Subcutaneous abdominal adipose tissue (tissue), 5 donors: Measurements from ENCODE around the gene CCN6.
A peak's percentile ranks its signal among the peaks of the same experiment; 100 is the strongest.

ENCODE experiments used
- H3K27ac ChIP-seq: one replicate; pipeline ENCODE4 v1.7.0; 2013; ENCODE audit warnings: low read depth, mild to moderate bottlenecking, inconsistent platforms, low read length, moderate library complexity
- H3K27me3 ChIP-seq, 5 donors: one replicate each; pipeline ENCODE4 v1.7.0; 2013; ENCODE audit warnings: low read length in 5 of 5, inconsistent platforms in 1 of 5; ENCODE audit not compliant: control insufficient read depth in 5 of 5, insufficient read depth in 4 of 5
- H3K36me3 ChIP-seq, 5 donors: one replicate each; pipeline ENCODE4 v1.7.0; 2013; ENCODE audit warnings: low read length in 5 of 5; ENCODE audit not compliant: control insufficient read depth in 5 of 5, insufficient read depth in 5 of 5
- H3K4me1 ChIP-seq, 5 donors: one replicate each; pipeline ENCODE4 v1.7.0; 2013; ENCODE audit warnings: low read length in 5 of 5, mild to moderate bottlenecking in 3 of 5, moderate library complexity in 1 of 5; ENCODE audit not compliant: control insufficient read depth in 5 of 5, insufficient read depth in 5 of 5
- H3K4me3 ChIP-seq, 5 donors: one replicate each; pipeline ENCODE4 v1.7.0; 2013; ENCODE audit warnings: low read length in 5 of 5, low read depth in 1 of 5
- H3K9ac ChIP-seq, 5 donors: one replicate each; pipeline ENCODE4 v1.7.0; 2013; ENCODE audit warnings: low read length in 5 of 5, mild to moderate bottlenecking in 4 of 5, moderate library complexity in 3 of 5
- H3K9me3 ChIP-seq, 5 donors: one replicate each; pipeline ENCODE4 v1.7.0; 2013; ENCODE audit warnings: low read length in 5 of 5; ENCODE audit not compliant: control insufficient read depth in 5 of 5
- donor health status: healthy.
- donor health status: healthy.
- donor health status: healthy.
- donor health status: healthy.
- donor health status: healthy.

CCN6 gene

DNA sequence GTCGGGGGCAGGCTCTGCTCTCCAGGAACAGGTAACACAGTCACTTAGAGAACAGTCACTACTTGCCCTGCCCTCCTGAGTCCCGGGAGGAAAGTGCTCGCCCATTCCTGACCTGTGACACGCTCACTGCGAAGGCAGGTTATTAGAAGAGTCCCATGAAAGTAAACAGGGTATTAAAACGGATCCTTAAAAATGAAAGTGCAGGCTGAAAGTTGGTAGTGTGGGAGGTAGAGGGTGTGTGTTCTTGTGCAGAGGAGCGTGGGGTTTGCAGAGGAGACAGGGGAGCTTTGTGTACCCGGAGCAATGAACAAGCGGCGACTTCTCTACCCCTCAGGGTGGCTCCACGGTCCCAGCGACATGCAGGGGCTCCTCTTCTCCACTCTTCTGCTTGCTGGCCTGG is at the start of gene CCN6:
Gene CCN6 (plus strand): TSS at position 104 of the 400 bp plus-strand sequence. CDS start 254 bp downstream, at position 358.
- H3K9ac ChIP-seq, result no peak within 1 kb of the TSS
- no peak within 1 kb of the TSS for H3K4me3 ChIP-seq
- peaks cover 0 to 4% (median 3%) of the 10 kb centered on the region in 5 donors for H3K9me3 ChIP-seq
- H3K36me3 ChIP-seq, result no peaks in the 10 kb centered on the region
- no peaks in the 10 kb centered on the region for H3K27me3 ChIP-seq
- H3K4me1 ChIP-seq, result peaks cover 0 to 6% (median 0%) of the 10 kb centered on the region in 5 donors
- no peak within 1 kb of the TSS for H3K27ac ChIP-seq

DNA sequence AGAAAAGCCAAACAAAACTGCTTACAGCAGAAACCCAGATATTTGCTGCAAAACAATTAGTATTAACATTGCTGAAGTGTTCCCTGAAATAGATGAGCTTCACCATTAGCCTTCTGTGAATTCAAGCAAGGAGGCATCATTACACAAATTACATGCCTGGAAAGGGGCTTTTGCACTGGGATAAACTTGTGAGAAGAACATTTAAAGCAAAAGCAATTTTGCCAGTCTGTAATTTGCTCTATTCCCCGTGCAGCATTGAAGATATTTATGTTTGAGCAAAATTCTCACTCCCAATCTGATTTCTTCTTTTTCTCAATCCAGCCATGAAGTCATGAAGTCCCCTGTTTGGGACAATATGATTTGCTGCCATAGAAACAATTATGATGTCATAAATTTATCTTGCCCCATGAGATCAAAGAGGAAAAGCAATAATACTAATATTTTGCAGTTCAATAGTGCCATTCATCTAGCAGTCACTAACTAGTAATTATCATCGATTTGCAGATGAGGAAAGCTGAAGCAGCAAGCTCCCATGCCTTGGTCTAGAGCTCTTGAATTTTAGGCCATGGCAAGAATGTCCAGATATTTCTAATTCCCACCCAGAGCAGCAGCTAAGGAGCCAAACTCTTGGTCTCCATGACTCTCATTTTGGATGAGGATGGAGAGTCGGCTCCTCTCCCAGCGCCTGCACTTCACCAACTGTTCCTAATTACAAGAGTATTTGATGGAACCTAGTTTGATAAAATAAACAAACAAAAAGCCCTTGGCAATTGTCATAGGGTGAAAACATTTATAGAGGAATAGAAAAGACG is 49.5 kb upstream of the CCN6 start:
- Histone ChIP-seq H3K9ac (no peak overlapping the region), H3K27ac (peak overlapping the region; percentile 31), H3K4me1 (peaks cover 0 to 28% (median 13%) of the 10 kb centered on the region in 5 donors), H3K4me3 (no peak overlapping the region), H3K36me3 (no peaks in the 10 kb centered on the region), H3K9me3 (no peaks in the 10 kb centered on the region), H3K27me3 (no peaks in the 10 kb centered on the region)

DNA sequence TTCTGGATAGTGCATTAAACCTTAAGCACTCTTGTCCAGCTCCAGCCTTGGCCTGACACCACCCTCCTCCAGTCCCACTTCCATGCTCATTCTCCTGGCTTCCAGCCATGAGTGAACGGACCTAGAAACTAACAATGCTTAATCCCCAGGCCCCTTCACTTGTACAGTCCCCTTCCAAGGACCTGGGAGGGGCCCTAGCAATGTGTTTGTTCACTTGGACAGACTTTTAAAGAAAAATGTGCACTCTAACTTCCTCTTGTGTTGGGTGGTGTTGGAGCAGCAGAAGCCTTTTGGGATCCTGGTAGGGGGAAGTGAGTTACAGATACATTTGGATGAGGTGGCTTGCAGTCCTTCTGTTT is 48.9 kb upstream of the CCN6 start:
- H3K27ac ChIP-seq, result peak overlapping the region; percentile 4
- no peaks in the 10 kb centered on the region for H3K9me3 ChIP-seq
- H3K4me3 ChIP-seq, result no peak overlapping the region
- H3K9ac ChIP-seq, result no peak overlapping the region
- H3K4me1 ChIP-seq, result peaks cover 0 to 28% (median 13%) of the 10 kb centered on the region in 5 donors
- no peaks in the 10 kb centered on the region for H3K36me3 ChIP-seq
- no peaks in the 10 kb centered on the region for H3K27me3 ChIP-seq

DNA sequence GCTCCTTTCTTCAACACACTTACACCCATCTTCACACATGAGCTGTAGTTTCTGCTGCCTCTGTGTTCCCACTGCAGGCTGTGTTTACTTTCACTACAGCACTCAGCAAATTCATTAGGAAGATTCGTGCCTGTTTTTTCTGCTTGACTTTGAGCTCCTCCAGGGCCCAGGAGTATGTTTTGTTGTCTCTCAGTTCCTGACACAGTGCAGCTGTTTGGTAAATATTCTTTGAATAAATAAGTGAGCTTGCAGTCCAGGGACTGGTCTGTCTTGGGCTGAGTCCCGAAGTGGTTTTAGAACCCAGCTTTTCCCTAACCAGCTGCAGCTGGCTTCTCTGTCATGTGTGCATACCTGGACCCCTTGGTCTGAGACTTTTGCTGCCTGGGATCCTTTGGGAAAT is 46.6 kb upstream of the CCN6 start:
- Histone ChIP-seq H3K27ac (no peak overlapping the region), H3K9me3 (no peaks in the 10 kb centered on the region), H3K27me3 (no peaks in the 10 kb centered on the region), H3K36me3 (no peaks in the 10 kb centered on the region), H3K9ac (no peak overlapping the region), H3K4me3 (no peak overlapping the region), H3K4me1 (peaks cover 0 to 28% (median 13%) of the 10 kb centered on the region in 5 donors)

DNA sequence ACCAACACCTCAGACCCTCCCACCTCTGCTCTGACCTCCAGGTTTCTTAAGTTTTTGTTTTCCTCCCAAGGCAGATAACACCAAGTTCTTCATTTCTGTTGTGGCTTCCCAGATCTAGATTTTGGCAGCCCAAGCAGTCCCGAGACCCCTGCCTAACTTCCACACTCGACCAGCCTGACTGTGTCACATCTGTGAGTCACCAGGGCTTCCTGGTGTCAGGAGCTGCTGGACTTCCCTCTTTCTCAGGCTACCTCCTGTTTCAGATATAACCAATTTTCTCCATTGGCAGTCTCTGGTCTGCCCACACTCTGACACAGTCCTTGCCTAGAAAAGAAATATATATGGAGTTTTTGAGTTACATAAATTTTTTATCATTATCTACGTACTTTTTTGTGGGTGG is 46.1 kb upstream of the CCN6 start:
- no peaks in the 10 kb centered on the region for H3K36me3 ChIP-seq
- no peaks in the 10 kb centered on the region for H3K27me3 ChIP-seq
- no peak overlapping the region for H3K9ac ChIP-seq
- H3K4me1 ChIP-seq, result peaks cover 0 to 28% (median 13%) of the 10 kb centered on the region in 5 donors
- H3K27ac ChIP-seq, result no peak overlapping the region
- H3K9me3 ChIP-seq, result no peaks in the 10 kb centered on the region
- no peak overlapping the region for H3K4me3 ChIP-seq

DNA sequence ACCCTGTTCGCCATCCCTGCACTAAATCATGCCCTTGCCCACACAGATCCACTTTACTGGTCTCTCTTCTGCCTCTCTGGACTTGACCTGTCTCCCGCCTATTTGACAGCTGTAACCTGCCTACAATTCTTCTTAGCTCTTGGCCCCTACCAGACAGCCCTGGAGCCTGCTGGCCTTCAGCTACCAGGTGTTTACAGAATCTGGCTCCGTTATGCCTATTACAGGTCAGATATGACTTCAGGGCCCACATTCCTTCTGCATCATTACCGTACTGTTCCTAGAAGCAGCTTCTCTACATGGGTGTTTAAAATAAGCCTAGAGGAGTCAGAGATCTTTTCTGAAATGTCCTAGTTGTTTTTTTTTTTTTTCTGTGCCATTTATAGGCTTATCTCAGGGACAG is 45.4 kb upstream of the CCN6 start:
- H3K4me1 ChIP-seq, result peaks cover 0 to 26% (median 13%) of the 10 kb centered on the region in 5 donors

DNA sequence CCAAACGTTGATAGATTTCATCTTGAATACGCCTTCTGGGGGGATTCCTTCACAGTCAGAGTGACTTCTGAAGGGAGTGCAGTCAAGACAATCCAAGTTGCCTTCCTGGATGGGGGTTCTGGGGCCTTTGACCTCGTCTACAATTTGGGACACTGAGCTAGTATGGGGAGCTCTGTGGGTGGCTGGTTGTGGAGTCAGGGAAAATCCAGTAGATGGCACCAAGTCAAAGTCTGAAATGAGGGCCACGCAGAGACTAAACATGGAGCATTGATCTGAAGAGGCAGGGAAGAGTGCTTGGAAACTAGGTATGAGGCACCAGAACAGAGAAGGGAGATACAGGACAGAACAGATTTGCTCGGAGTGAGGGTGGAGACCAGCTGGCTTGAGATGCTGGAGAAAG is 43.6 kb upstream of the CCN6 start:
- Histone ChIP-seq H3K36me3 (no peaks in the 10 kb centered on the region), H3K9ac (no peak overlapping the region), H3K27ac (no peak overlapping the region), H3K9me3 (no peaks in the 10 kb centered on the region), H3K27me3 (no peaks in the 10 kb centered on the region), H3K4me3 (no peak overlapping the region), H3K4me1 (peaks cover 4 to 38% (median 25%) of the 10 kb centered on the region in 5 donors)

More for the DNA sequence above, 45.4 kb upstream of the CCN6 start:
- Histone ChIP-seq H3K36me3 (no peaks in the 10 kb centered on the region), H3K9ac (no peak overlapping the region), H3K4me3 (no peak overlapping the region), H3K9me3 (no peaks in the 10 kb centered on the region), H3K27ac (no peak overlapping the region), H3K27me3 (no peaks in the 10 kb centered on the region)

DNA sequence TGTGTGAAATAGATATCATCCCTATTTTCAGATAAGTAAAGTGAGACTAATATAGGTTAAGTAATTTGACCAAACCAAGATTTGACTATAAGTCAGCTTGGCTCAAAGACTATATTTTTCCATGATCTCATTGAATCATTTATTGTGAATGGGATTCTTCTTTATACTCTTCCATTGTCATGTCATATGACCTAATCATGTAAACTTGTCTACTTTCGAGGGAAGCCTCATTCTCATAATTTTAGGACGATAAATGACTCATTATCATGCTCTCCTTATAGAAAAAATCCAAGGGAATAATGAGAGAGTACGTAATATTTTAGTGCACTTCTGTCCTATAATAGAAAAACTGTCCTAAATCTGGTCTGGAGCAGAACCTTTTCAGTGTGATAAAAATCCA is 40.9 kb upstream of the CCN6 start:
- H3K27ac ChIP-seq, result no peak overlapping the region
- H3K4me1 ChIP-seq, result peaks cover 20 to 47% (median 34%) of the 10 kb centered on the region in 5 donors
- H3K27me3 ChIP-seq, result peaks cover 0 to 2% (median 0%) of the 10 kb centered on the region in 5 donors

DNA sequence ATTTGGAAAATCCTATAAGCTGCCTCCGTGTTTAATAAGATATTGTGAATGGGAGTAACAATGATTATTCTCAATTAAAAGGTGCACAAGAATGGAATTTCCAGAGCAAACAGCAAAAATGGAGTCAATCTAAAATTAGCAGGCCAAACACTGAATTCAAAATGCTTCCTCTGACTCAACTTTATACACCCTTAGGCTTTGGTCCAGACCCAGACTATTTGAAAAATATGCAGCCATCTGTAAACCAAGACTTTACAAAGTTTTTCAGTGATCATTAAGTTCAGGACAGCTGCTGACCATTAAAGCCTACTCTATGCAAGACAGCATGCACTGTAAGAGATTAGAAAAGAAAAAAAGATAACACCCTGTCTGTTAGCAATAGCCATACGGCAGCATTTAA is 39.4 kb upstream of the CCN6 start:
- Histone ChIP-seq H3K27ac (peak overlapping the region; percentile 78), H3K4me3 (peak overlapping the region in 1 of 5 donors; percentile 12), H3K9ac (peak overlapping the region in 1 of 5 donors; percentile 37), H3K4me1 (peaks cover 28 to 57% (median 48%) of the 10 kb centered on the region in 5 donors), H3K36me3 (no peaks in the 10 kb centered on the region), H3K9me3 (no peaks in the 10 kb centered on the region), H3K27me3 (peaks cover 0 to 2% (median 0%) of the 10 kb centered on the region in 5 donors)

More for the DNA sequence above, 40.9 kb upstream of the CCN6 start:
- H3K9me3 ChIP-seq, result no peaks in the 10 kb centered on the region
- no peak overlapping the region for H3K9ac ChIP-seq
- no peaks in the 10 kb centered on the region for H3K36me3 ChIP-seq
- H3K4me3 ChIP-seq, result no peak overlapping the region

DNA sequence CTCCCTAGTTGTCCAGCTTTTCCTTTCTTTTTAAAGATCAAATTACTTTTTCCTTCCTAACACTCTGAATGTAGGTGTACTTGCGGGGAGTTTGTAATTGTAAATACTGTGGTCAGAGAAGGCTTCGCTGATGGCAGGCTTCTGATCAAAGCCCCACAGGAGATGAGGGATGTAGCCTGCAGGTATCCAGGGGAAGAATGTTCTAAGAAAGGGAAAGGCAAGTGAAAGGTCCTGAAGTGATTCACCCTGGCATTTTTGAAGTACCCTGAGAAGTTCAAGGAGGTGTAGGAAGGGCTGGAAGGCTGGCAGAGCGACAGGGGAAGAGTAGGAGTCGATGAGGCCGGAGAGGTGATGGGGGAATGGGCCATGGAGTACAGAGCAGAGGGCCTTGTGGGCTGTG is 38.2 kb upstream of the CCN6 start:
- Histone ChIP-seq H3K4me3 (no peak overlapping the region), H3K9me3 (no peaks in the 10 kb centered on the region), H3K9ac (no peak overlapping the region), H3K4me1 (peaks cover 30 to 66% (median 59%) of the 10 kb centered on the region in 5 donors), H3K27ac (peak overlapping the region; percentile 68), H3K27me3 (peaks cover 0 to 2% (median 0%) of the 10 kb centered on the region in 5 donors), H3K36me3 (no peaks in the 10 kb centered on the region)
